H9 (cell line): ENCODE data around the gene MBLAC1. TPM values are rescaled to one million over a fixed set of nuclear protein-coding genes. Genes with fewer than 3 reads are reported as not detected.

ENCODE experiments used
- DNase-seq: peaks from one replicate; pipeline ENCODE4 v3.0.0-alpha.2; 2017
- H2AFZ ChIP-seq: one replicate; pipeline ENCODE4 v1.6.1; 2013; ENCODE audit warnings: mild to moderate bottlenecking, low read length, control low read depth, moderate library complexity
- H2AK5ac ChIP-seq: 2 replicates; pipeline ENCODE4 v1.6.1; 2013; ENCODE audit warnings: low read length, control low read depth, mixed read lengths; ENCODE audit not compliant: insufficient read length
- H2BK120ac ChIP-seq: one replicate; pipeline ENCODE4 v1.6.1; 2013; ENCODE audit warnings: low read depth, mild to moderate bottlenecking, low read length, control low read depth, inconsistent platforms; ENCODE audit not compliant: poor library complexity, severe bottlenecking
- H2BK12ac ChIP-seq: 2 replicates; pipeline ENCODE4 v1.6.1; 2013; ENCODE audit warnings: low read length, control low read depth, mixed read lengths, low read depth; ENCODE audit not compliant: insufficient read length
- H2BK15ac ChIP-seq: 2 replicates; pipeline ENCODE4 v1.6.1; 2013; ENCODE audit warnings: low read depth, low read length, control low read depth
- H2BK20ac ChIP-seq: one replicate; pipeline ENCODE4 v1.6.1; 2013; ENCODE audit warnings: low read depth, mild to moderate bottlenecking, low read length, control low read depth, inconsistent platforms; ENCODE audit not compliant: poor library complexity, severe bottlenecking
- H2BK5ac ChIP-seq: 2 replicates; pipeline ENCODE4 v1.6.1; 2013; ENCODE audit warnings: low read length, control low read depth, mixed read lengths; ENCODE audit not compliant: insufficient read length
- H3K14ac ChIP-seq: 2 replicates; pipeline ENCODE4 v1.6.1; 2013; ENCODE audit warnings: low read length, control low read depth; ENCODE audit not compliant: insufficient read depth
- H3K18ac ChIP-seq: 2 replicates; pipeline ENCODE4 v1.6.1; 2013; ENCODE audit warnings: low read depth, mild to moderate bottlenecking, mixed read lengths, low read length, control low read depth; ENCODE audit not compliant: insufficient read length
- H3K23ac ChIP-seq: 2 replicates; pipeline ENCODE4 v1.6.1; 2013; ENCODE audit warnings: low read length, control low read depth, mixed read lengths, low read depth; ENCODE audit not compliant: insufficient read length
- H3K23me2 ChIP-seq: 2 replicates; pipeline ENCODE4 v1.6.1; 2013; ENCODE audit warnings: low read depth, mild to moderate bottlenecking, mixed read lengths, low read length, control low read depth; ENCODE audit not compliant: insufficient read length, poor library complexity, severe bottlenecking
- H3K27ac ChIP-seq: 2 replicates; pipeline ENCODE4 v1.5.1; 2013; ENCODE audit warnings: low read length, control low read depth, mixed read lengths, low read depth; ENCODE audit not compliant: insufficient read length
- H3K27me3 ChIP-seq: 2 replicates; pipeline ENCODE4 v1.6.1; 2013; ENCODE audit warnings: low read length, control low read depth, inconsistent platforms; ENCODE audit not compliant: insufficient read depth
- H3K4ac ChIP-seq: 2 replicates; pipeline ENCODE4 v1.6.1; 2013; ENCODE audit warnings: low read depth, mild to moderate bottlenecking, control low read depth, inconsistent platforms, low read length, moderate library complexity
- H3K4me1 ChIP-seq: 2 replicates; pipeline ENCODE4 v1.6.1; 2013; ENCODE audit warnings: low read length, control low read depth, inconsistent platforms; ENCODE audit not compliant: insufficient read depth
- H3K4me2 ChIP-seq: 2 replicates; pipeline ENCODE4 v1.6.1; 2013; ENCODE audit warnings: low read length, control low read depth, mixed read lengths; ENCODE audit not compliant: insufficient read length, insufficient read depth
- H3K56ac ChIP-seq: 2 replicates; pipeline ENCODE4 v1.6.1; 2013; ENCODE audit warnings: low read depth, mild to moderate bottlenecking, mixed read lengths, low read length, control low read depth; ENCODE audit not compliant: insufficient read length
- H3K79me1 ChIP-seq: 2 replicates; pipeline ENCODE4 v1.6.1; 2013; ENCODE audit warnings: low read depth, mild to moderate bottlenecking, moderate library complexity, low read length, control low read depth, inconsistent platforms; ENCODE audit not compliant: insufficient read depth, poor library complexity, severe bottlenecking
- H3K79me2 ChIP-seq: 2 replicates; pipeline ENCODE4 v1.6.1; 2013; ENCODE audit warnings: low read length, control low read depth, inconsistent platforms; ENCODE audit not compliant: insufficient read depth
- H3K9ac ChIP-seq: 2 replicates; pipeline ENCODE4 v1.6.1; 2013; ENCODE audit warnings: low read length, control low read depth, mixed read lengths; ENCODE audit not compliant: insufficient read length; ENCODE audit errors: extremely low read depth
- H3K9me3 ChIP-seq: one replicate; pipeline ENCODE4 v1.6.1; 2013; ENCODE audit warnings: low read depth, low read length, inconsistent platforms; ENCODE audit not compliant: control insufficient read depth
- H3T11ph ChIP-seq: one replicate; pipeline ENCODE4 v1.6.1; 2013; ENCODE audit warnings: mild to moderate bottlenecking, low read length, control low read depth, inconsistent platforms
- H4K20me1 ChIP-seq: one replicate; pipeline ENCODE4 v1.6.1; 2013; ENCODE audit not compliant: control insufficient read depth, insufficient read length, insufficient read depth
- H4K5ac ChIP-seq: 2 replicates; pipeline ENCODE4 v1.6.1; 2013; ENCODE audit warnings: low read depth, mild to moderate bottlenecking, mixed read lengths, low read length, control low read depth; ENCODE audit not compliant: insufficient read length
- H4K8ac ChIP-seq: replicated peaks from 2 replicates; pipeline ENCODE4 v1.6.1; 2013; ENCODE audit warnings: low read length, control low read depth, mixed read lengths, low read depth; ENCODE audit not compliant: insufficient read length
- H4K91ac ChIP-seq: 2 replicates; pipeline ENCODE4 v1.6.1; 2013; ENCODE audit warnings: low read depth, mild to moderate bottlenecking, moderate library complexity, mixed read lengths, low read length, control low read depth; ENCODE audit not compliant: insufficient read length
- H3K27ac Mint-ChIP-seq, 3 experiments: 2 replicates in 2 of 3; 3 replicates in 1 of 3; pipeline ENCODE4 v1.8.0; 2020 to 2021; ENCODE audit warnings: mixed read lengths in 3 of 3, mild to moderate bottlenecking in 1 of 3, moderate library complexity in 1 of 3
- H3K27me3 Mint-ChIP-seq: 2 replicates; pipeline ENCODE4 v1.8.0; 2021; ENCODE audit warnings: low read depth, mild to moderate bottlenecking, moderate library complexity, mixed read lengths
- H3K36me3 Mint-ChIP-seq, 3 experiments: 2 replicates in 2 of 3; 3 replicates in 1 of 3; pipeline ENCODE4 v1.8.0; 2020 to 2021; ENCODE audit warnings: low read depth in 3 of 3, mixed read lengths in 3 of 3; ENCODE audit not compliant: insufficient read depth in 1 of 3
- H3K4me1 Mint-ChIP-seq, 2 experiments: 2 replicates each; pipeline ENCODE4 v1.8.0; 2020; ENCODE audit warnings: mixed read lengths in 2 of 2
- H3K4me3 Mint-ChIP-seq, 2 experiments: 2 replicates in 1 of 2; 3 replicates in 1 of 2; pipeline ENCODE4 v1.8.0; 2020 to 2021; ENCODE audit warnings: mild to moderate bottlenecking in 2 of 2, mixed read lengths in 2 of 2, moderate library complexity in 1 of 2
- H3K9me3 Mint-ChIP-seq, 2 experiments: 2 replicates in 1 of 2; 3 replicates in 1 of 2; pipeline ENCODE4 v1.8.0; 2020; ENCODE audit warnings: mild to moderate bottlenecking in 2 of 2, mixed read lengths in 2 of 2, moderate library complexity in 1 of 2
- CTCF ChIP-seq: fragments of 200-600 bp; sonication (generic); conservative IDR thresholded peaks from 3 replicates; pipeline ENCODE4 v1.8.0; 2021; ENCODE audit warnings: antibody characterized with exemption, mild to moderate bottlenecking
- WGBS: extraction: QIAGEN DNeasy Blood & Tissue Kit; methylation state at CpG from one replicate; pipeline ENCODE4 v1.1.7; 2013; ENCODE audit warnings: missing lambda C conversion rate, low lambda C conversion rate, mixed read lengths; ENCODE audit not compliant: insufficient read length; ENCODE audit errors: extremely low coverage; 5-methylcytosine and 5-hydroxymethylcytosine counted together
- total RNA-seq: library from RNA; stranded (reverse); gene quantifications from 2 replicates; pipeline ENCODE4 v1.2.1, GENCODE V29; 2021

Gene MBLAC1
- total RNA-seq, 1 experiment from 2014 or later = 1.9 TPM

- Histone ChIP-seq H4K5ac (no peak overlapping the region), H3K4ac (no peak overlapping the region), H2BK5ac (no peak overlapping the region), H3K23me2 (peaks cover 4% of the 10 kb centered on the region), H3K56ac (no peak overlapping the region), H3K9ac (no peak overlapping the region), H3K4me2 (no peak overlapping the region), H2BK15ac (no peak overlapping the region), H3K14ac (no peak overlapping the region), H3K27me3 (no peaks in the 10 kb centered on the region), H3T11ph (no peak overlapping the region), H2BK120ac (no peak overlapping the region), H3K9me3 (no peaks in the 10 kb centered on the region), H2BK12ac (no peak overlapping the region), H3K79me1 (peaks cover 3% of the 10 kb centered on the region), H2AFZ (no peak overlapping the region), H2AK5ac (no peak overlapping the region), H4K8ac (no peak overlapping the region), H2BK20ac (no peak overlapping the region), H3K4me1 (no peaks in the 10 kb centered on the region), H3K27ac (no peak overlapping the region), H3K79me2 (no peaks in the 10 kb centered on the region; the same call in 1 of the 2 replicates), H3K18ac (no peak overlapping the region), H4K91ac (no peak overlapping the region), H3K23ac (no peak overlapping the region), H4K20me1 (no peaks in the 10 kb centered on the region)
- peaks cover 85 to 94% (median 92%) of the 10 kb centered on the region in 3 experiments for H3K36me3 Mint-ChIP-seq
- no peaks in the 10 kb centered on the region; a peak in 1 of 5 replicates for H3K9me3 Mint-ChIP-seq
- TF ChIP-seq CTCF = no peak
- DNase-seq = no peak
- WGBS = no CpG with 5 or more reads among the region's 16 CpGs
- peak overlapping the region; percentile 52 to 88 (median 86); a peak in 5 of 7 replicates for H3K27ac Mint-ChIP-seq
- H3K4me1 Mint-ChIP-seq = peaks cover 14 to 21% of the 10 kb centered on the region in 2 experiments
- H3K4me3 Mint-ChIP-seq = peak overlapping the region in 1 of 2 experiments; percentile 46; a peak in 2 of 5 replicates
- peaks cover 4% of the 10 kb centered on the region for H3K27me3 Mint-ChIP-seq
Observed at GRCh38 chr7:100093925-100094486, 32.8 kb upstream of the MBLAC1 start.
